ENCODE data around the gene TGFBR2.

The TGFBR2 gene

GRCh38 chr3:30729936-30730335, 123.5 kb downstream of the TGFBR2 start:
- Histone ChIP-seq H3K36me3 (ENCODE audit: control insufficient read depth, insufficient read depth, low read length) (no peaks in the 10 kb centered on the region), H3K4me3 (replicated peaks; ENCODE audit: low read depth, low read length) (no peak overlapping the region), H3K27me3 (replicated peaks; ENCODE audit: control insufficient read depth, insufficient read depth, low read length) (no peaks in the 10 kb centered on the region; the same call in 1 of the 2 replicates)
- no peak for TF ChIP-seq CTCF (IDR thresholded peaks at IDR 0.05; ENCODE audit: insufficient read depth, low read length, poor library complexity, severe bottlenecking)
- no peak for DNase-seq (ENCODE audit: extremely low read depth, insufficient read length)

- DNase-seq (ENCODE audit: extremely low read depth, insufficient read length) = no peak
- Histone ChIP-seq H3K36me3 (ENCODE audit: control insufficient read depth, insufficient read depth, low read length) (no peaks in the 10 kb centered on the region), H3K27me3 (replicated peaks; ENCODE audit: control insufficient read depth, insufficient read depth, low read length) (no peaks in the 10 kb centered on the region; the same call in 1 of the 2 replicates), H3K4me3 (replicated peaks; ENCODE audit: low read depth, low read length) (no peak overlapping the region)
- no peak for TF ChIP-seq CTCF (IDR thresholded peaks at IDR 0.05; ENCODE audit: insufficient read depth, low read length, poor library complexity, severe bottlenecking)
Measured at GRCh38 chr3:30730967-30731366, 124.6 kb downstream of the TGFBR2 start.

GRCh38 chr3:30733209-30733608, 126.8 kb downstream of the TGFBR2 start:
- TF ChIP-seq CTCF (IDR thresholded peaks at IDR 0.05; ENCODE audit: insufficient read depth, low read length, poor library complexity, severe bottlenecking) = no peak
- no peaks in the 10 kb centered on the region; the same call in 1 of the 2 replicates for H3K27me3 ChIP-seq (replicated peaks; ENCODE audit: control insufficient read depth, insufficient read depth, low read length)
- H3K4me3 ChIP-seq (replicated peaks; ENCODE audit: low read depth, low read length) = no peak overlapping the region
- H3K36me3 ChIP-seq (ENCODE audit: control insufficient read depth, insufficient read depth, low read length) = no peaks in the 10 kb centered on the region
- no peak for DNase-seq (ENCODE audit: extremely low read depth, insufficient read length)

GRCh38 chr3:30733696-30734095, 127.3 kb downstream of the TGFBR2 start:
- no peaks in the 10 kb centered on the region for H3K36me3 ChIP-seq (ENCODE audit: control insufficient read depth, insufficient read depth, low read length)
- TF ChIP-seq CTCF (IDR thresholded peaks at IDR 0.05; ENCODE audit: insufficient read depth, low read length, poor library complexity, severe bottlenecking) = no peak
- H3K27me3 ChIP-seq (replicated peaks; ENCODE audit: control insufficient read depth, insufficient read depth, low read length) = no peaks in the 10 kb centered on the region; the same call in 1 of the 2 replicates
- no peak overlapping the region for H3K4me3 ChIP-seq (replicated peaks; ENCODE audit: low read depth, low read length)
- no peak for DNase-seq (ENCODE audit: extremely low read depth, insufficient read length)

- H3K4me3 ChIP-seq (replicated peaks; ENCODE audit: low read depth, low read length) = no peak overlapping the region
- no peak for TF ChIP-seq CTCF (IDR thresholded peaks at IDR 0.05; ENCODE audit: insufficient read depth, low read length, poor library complexity, severe bottlenecking)
- H3K27me3 ChIP-seq (replicated peaks; ENCODE audit: control insufficient read depth, insufficient read depth, low read length) = no peaks in the 10 kb centered on the region; the same call in 1 of the 2 replicates
- H3K36me3 ChIP-seq (ENCODE audit: control insufficient read depth, insufficient read depth, low read length) = no peaks in the 10 kb centered on the region
- DNase-seq (ENCODE audit: extremely low read depth, insufficient read length) = no peak
Measured at GRCh38 chr3:30737743-30738499, 131.5 kb downstream of the TGFBR2 start.
